ENCODE results near the gene LRRC52.

The LRRC52 gene

DNA sequence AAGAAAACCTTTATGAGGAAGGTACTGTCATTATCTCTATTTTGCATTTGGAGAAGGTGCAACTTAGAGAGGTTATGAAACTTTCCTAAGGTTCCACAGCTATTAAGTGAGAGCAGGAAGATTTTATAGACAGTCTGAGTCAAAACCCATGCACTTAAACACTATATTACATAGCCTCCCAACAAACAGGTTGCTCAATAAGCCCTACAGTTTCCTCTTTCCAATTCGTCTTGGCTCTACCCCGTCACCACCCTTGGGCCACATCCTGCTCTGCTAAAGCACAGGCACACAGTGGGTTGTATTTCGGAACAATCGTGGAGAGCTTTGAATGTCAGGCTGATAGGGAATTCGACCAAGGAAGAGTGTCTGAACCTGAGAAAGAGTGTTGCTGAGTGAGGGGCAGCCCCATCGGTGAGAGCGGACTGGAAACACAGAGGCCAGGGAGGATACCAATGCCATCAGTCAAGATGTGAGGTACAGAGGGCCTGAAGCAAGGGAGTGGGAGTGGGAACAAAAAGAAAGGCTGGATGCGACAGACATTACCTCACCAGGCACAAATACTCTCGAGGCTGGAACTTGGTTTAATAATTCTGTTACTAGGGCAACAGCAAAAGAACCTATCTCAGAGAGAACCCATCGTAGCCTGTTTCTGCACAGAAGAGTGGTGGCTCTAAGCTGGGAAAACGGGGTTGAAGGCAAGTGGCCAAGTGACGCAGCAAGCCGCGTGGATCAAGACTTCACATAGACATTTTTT is 6.3 kb upstream of the LRRC52 start:
- DNase-seq (ENCODE audit: low read depth): no peak

DNA sequence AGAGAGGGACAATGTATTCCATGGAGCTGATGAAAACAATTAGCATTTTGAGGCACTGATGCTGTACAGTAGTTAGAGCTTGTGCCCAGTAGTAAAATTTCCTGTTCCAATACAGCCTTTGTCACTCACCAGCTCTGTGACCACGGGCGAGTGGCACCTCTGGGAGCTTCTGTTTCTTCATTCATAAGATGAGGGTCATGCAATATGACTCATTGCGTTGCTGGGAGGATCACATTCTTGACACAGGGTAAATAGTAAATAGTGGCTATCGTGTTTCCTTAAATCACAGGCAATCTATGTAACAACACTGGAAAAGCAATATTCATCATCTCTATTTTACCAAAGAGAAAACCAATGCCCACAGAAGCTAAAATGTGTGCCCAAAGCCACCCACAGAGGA is 4.5 kb upstream of the LRRC52 start:
- no peak for DNase-seq (ENCODE audit: low read depth)

DNA sequence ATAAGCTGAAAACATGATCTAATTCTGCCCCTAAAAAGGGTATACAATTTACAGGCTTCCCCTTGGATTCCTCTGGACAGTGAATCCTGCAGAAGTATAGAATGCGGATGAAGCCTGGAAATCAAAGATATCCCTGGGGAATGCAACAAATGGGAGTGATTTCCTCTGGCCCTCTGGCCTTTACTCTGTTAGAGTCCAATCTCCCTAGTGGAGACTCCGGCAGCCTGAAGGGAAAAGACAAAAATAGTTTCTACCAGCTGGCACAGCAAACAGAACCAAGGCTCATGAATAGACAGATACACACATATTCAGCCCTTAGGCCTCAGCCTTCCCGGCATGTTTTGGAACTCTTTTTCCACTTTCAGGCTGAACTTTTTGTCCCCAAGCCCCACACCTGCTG is 3.9 kb upstream of the LRRC52 start:
- no peak for DNase-seq (ENCODE audit: low read depth)

DNA sequence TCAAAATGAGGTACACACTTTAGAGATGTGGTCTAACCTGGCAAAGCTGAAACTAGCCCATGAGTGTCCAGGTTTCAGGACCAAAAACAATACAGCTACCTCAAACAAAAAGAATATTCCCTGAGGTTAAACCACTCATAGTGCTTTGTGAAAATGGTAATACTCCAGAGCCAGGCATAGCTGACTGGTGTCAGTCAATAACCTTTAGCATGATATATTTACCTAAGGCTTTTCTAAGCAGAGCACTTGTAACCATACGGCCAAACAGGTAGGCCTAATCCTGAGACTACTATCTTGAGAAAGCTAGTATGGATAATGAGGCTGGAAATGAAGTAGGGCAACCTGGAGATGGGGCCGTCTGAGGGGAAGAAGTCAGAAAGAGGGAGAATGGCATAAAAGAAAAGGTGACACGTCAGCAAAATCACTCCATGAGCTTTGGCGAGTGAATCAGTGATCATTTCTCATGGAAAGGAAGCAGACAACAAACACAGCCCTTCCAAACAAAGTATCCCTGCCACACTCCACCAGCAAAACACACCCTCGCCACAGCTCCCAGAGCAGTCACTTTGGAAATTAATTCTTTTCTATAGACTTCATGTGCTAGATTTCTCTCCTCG is 1.7 kb upstream of the LRRC52 start:
- no peak for DNase-seq (ENCODE audit: low read depth)

DNA sequence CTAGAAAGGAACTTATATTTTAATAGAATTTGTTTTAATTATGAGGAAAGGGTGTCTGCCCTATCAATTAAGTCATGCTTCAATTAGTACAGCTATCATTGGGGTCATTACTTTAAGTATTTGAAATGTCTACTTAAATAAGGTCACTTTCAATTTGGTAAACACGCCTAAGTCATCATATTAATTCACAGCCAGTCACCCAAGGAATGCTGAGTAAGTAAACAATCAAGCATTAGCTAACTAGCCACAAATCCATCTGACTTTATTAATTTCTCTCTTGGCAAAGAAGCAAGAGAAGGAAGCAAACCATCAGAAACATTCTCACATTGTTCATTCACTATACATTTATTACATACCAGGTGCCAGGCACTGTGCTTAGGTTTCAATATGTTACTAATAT is 1.2 kb upstream of the LRRC52 start:
- DNase-seq (ENCODE audit: low read depth): no peak

DNA sequence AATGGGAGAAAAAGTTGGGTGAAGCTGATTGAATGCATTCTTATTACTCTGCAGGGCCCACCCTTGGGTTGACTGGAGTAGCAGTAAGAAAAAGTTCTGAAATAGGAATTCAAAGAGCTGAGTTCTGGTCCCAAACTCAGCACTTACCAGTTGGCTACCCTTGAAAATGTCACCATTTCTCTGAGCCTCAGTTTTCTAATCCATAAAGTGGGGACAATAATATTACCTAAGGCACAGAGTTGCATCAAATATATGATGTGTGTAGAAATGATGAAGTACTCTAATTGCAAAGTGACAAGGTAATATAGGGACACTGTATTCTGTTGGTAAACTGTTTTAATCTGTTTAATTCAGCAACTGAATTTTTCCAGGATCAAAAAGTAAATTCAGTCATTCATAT is 1.2 kb downstream of the LRRC52 start:
- DNase-seq (ENCODE audit: low read depth): no peak

DNA sequence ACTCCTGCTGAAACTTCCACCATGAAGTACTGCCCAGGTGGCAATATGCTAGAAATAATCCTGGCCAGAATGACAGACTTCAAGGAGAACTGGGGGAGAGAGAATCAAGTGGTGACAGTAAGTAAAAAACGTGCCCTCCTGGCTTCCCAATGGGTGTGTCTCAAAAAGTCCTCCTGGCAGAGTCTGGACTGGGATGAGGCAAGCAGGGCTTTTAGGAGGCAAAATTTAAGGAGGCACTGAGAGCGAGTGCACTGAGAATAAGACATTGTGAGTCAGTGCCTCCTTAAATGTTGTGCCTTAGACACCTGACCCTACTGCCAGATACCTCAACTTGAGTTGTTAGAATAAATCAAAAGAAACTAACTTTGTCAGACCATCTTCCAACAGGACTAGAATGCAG is 2.2 kb downstream of the LRRC52 start:
- DNase-seq (ENCODE audit: low read depth): no peak

DNA sequence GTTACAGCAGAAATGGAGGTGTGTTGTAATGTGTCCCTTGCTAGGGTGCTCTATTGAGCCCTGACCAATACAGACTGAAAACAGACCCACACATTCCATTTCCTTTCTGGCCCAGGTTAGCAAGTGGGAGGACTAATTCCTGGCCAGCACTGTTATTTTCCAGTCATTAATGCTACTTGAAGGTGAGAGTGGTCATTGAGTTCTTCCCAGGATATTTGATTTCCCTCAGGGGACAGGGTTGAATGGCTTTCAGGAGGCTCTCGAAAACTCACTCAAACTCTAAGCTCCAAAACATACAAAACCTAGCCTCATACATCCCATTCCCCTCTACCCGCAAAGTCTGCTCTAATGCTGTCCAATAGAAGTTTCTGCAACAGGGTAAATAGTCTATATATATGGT is 6.2 kb downstream of the LRRC52 start:
- DNase-seq (ENCODE audit: low read depth): no peak

DNA sequence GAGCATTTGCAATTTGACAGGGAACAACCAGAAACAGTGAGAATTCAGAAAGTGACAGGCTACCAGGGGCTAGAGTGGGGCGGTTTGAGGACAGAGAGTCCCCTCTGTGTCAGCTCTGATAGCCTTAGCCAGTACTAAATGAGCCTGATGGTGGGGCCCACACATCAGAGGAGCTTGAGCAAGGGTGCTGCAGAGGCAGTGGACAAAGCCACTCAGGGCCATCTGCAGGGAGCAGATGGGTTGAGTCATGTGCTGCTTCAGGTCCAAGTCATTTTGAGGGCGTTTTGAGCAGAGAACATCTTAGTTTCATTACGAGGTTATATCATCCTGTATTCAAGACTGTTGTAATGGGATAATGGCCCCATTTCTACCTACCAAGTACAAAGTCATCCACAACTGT is 7.7 kb downstream of the LRRC52 start:
- no peak for DNase-seq (ENCODE audit: low read depth)

DNA sequence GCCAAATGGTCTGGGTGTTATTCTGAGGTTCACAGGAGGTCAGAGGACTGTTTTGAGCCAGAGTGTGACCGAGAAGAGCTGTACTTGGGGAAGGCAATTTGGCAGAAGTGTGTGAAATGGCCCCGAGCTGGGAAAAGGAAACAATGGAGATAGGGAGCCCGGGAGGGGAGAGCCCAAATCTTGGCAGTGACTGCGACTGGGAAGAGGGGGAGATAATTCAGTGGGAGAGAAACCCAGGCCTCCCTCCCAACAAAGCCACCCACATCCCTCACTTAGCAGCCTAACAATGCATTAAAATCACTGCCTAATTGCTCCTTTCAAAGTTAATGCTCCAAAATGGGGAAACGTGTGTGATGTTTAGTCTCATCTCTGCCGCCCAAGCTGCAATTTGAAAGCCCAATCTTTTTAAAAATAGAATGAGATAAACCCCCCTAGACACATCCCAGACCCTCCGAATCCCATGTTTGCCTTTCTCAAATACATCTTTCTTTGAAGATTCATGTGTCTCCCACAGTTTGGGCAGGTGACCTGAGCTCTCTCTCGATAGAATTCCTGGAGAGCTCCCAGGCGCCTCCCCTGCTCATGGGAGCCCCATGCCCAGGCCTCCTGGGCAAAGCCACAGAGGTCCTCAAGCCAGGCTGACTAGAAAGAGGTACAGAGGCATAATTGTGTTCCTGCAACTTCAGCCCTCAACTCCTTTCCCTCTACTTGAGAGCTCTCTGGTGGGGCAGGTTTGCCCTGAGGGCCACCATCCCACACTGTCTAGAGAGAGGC is 17.3 kb downstream of the LRRC52 start:
- no peak for DNase-seq (ENCODE audit: low read depth)

DNA sequence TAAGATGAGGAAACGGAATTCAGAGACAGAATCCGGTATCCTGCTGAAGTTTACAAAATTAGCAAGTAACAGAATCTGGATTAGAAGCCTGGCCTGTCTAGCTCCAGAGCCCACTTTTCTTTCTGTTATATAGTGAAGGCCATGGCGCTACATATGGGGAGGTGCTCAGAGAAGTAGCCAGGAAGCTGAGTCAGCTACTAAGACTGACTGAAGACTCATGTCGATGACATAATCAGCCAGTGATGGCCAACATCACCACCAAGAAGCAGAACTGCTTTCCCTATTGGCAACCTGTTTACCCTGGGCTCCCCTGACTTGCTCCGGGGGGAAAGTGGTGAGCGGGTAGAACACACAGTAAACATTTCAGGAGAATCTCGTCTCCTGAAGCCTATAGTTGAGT is 18.8 kb downstream of the LRRC52 start:
- no peak for DNase-seq (ENCODE audit: low read depth)

DNA sequence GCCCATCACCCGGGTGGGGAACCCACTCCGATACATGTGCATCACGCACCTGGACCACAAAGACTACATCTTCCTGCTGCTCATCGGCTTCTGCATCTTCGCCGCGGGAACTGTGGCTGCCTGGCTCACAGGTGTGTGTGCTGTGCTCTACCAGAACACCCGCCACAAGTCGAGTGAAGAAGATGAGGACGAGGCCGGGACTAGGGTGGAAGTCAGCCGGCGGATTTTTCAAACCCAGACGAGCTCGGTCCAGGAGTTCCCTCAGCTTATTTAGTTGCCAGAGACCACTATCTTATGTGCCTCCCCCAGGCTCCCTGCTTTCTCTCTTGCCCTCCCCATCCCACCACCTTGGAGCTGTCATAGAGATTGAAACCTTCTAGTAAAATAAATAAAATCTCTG is 19.8 kb downstream of the LRRC52 start:
- DNase-seq (ENCODE audit: low read depth): no peak

DNA sequence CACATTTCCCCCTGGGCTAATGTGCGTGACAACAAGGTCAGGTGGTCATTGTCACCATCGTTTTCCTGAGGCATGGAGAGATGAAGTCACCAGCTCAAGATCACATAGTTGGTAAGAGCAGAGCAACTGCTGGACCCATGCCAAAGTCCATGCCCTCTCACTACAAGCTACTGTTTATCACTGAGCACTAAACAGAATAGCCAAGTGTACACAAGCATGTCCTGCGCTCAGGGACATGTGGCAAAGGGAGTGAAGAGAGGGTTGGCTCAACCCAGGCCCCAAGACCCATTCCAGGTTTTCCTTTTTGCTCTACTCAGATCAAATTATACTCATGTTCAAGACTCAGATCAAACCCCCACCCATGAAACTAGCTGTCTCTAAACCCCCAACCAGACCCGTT is 20.8 kb downstream of the LRRC52 start:
- DNase-seq (ENCODE audit: low read depth): no peak

DNA sequence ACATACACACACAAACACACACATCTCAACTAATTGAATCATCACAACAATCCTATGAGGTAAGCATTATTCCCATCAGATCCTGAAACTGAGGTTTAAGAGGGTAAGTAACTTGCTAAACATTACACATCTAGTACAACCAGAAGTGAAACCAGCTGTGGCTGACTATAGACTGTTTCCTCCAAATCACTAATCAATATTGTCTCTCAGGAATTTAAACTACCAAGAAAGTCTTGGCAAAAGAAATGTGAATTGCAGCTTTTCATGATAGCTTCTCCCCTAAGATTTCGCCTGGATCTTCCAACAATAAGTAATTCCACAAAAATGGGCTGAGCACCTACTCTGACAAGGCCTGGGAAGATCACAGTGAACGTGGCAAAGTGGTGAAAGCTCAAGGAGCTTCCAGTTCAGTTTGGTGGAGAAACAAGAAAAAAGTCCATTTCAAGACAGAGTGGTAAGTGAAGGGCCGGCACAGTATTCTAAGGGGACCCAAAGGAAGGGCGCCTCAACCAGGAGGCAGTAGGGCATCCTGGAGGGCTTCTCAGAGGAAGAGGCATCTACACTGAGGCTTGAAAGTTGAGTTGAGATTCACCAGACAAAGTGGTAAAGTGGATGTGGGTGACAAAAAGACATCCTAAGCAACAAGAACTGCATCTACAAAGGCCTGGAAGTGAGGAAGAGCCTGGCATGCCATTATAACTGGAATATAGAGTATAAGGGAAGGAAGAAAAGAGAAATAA is 22.1 kb downstream of the LRRC52 start:
- DNase-seq (ENCODE audit: low read depth): no peak

DNA sequence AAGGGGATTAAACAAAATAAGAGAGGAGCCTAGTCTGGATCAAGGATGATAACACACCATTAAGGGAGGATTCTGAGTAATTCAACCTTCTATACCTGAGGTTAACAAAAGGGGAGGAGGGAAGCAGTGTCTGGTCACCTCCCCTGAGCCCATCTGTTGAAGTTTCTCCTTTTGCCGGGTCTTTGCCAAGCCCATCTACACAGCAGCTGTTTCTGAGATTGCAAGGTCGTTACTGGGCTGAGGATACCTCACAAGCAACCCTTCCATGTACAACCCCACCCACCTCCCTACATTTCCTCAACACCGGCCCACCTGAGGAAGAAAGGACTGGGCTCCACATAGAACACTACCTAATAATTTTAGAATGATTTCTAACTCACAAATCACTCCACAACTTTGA is 26.3 kb downstream of the LRRC52 start:
- DNase-seq (ENCODE audit: low read depth): no peak

DNA sequence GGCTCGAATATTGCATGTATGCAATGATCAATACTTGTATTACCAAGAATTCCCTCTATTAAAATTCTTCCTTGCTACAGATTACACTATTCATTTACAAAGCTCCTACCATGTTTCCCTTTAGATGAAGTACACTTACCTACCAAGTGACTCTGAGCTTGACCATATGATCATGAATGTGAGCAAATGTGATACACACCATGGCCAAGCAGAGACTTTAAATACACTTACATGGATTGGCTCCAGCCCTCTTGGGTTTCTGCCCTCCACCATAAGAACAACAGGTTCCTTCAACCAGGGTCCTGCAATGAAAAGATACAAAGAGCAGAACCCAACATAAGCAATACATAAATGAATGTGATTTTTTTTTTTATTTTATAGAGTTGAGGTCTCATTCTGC is 30.0 kb downstream of the LRRC52 start:
- no peak for DNase-seq (ENCODE audit: low read depth)

DNA sequence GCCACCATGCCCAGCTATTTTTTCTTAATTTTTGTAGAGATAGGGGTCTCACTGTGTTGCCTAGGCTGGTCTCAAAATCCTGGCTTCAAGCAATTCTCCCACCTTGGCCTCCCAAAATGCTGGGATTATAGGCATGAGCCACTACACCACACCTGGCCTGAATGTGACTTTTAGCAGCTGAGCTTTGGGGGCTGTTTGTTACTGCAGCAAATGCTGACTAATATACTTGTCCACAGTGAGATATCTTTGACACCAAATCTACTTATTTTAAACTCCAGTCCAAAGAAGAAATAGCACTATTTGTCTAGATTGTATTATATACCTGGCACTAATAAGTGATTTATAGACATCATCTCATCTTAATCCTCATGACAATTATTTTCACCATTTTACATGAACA is 30.5 kb downstream of the LRRC52 start:
- DNase-seq (ENCODE audit: low read depth): no peak

DNA sequence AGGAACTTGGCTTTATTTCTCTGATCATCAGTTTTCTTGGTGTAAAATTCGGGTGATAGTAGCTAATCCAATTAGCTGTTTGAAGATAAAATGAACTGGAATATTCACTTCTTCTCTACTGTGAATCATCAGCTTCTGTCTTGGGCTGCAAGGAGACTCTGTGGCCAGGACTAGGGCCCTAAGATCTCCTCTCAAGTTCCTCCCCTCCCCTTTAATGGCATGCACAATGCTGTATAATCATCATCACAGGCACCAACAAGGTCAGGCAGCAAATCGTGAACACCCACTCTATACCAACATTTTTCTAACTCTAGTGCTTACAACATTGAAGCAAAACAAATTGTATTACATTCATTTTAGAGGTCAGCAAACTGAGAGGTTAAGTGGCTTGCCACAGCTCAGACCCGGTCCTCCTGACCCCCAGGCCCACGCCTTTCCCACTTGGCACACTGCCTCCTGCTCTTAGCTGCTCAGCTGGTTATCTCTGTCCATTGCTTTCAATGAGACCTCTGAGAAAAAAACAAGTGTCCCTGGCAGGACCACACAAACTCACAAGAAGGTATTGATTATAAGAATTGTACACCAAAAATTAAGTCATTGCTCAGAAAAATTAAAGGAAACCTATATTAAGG is 31.8 kb downstream of the LRRC52 start:
- no peak for DNase-seq (ENCODE audit: low read depth)

DNA sequence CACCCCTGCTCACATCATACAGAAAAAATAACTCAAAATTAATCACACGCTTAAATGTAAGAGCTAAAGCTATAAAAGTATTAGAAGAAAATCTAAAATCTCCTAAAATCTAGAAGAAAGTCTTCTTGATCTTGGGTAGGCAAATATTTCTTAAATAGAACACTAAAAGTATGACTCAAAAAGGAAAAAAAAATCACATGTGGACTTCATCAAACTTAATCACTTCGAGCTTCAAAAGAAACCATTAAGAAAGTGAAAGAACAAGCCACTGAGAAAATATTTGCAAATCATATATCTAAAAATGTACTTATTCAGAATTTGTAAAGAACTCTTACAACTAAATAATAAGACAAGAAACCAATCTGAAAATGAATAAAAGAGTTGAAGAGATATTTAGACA is 32.7 kb downstream of the LRRC52 start:
- no peak for DNase-seq (ENCODE audit: low read depth)

DNA sequence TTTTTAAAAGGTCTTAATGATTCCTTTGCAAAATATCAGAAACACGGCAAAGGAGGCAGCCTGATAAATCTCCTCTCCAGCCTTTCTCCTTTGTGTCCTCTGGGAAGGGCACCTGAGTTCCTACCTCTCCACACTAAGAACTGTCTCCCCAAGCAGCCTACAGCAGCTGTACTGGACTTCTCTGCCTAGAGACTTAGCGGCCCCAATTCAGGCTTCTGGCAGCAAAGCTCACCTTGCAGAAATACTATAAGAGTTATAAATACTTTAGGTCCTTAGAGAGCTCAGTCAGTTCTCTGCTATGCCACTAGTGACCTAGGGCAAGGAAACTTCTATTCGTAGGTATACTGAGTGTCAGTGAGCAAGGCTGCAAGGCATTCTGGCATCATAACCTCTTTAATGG is 33.9 kb downstream of the LRRC52 start:
- no peak for DNase-seq (ENCODE audit: low read depth)

DNA sequence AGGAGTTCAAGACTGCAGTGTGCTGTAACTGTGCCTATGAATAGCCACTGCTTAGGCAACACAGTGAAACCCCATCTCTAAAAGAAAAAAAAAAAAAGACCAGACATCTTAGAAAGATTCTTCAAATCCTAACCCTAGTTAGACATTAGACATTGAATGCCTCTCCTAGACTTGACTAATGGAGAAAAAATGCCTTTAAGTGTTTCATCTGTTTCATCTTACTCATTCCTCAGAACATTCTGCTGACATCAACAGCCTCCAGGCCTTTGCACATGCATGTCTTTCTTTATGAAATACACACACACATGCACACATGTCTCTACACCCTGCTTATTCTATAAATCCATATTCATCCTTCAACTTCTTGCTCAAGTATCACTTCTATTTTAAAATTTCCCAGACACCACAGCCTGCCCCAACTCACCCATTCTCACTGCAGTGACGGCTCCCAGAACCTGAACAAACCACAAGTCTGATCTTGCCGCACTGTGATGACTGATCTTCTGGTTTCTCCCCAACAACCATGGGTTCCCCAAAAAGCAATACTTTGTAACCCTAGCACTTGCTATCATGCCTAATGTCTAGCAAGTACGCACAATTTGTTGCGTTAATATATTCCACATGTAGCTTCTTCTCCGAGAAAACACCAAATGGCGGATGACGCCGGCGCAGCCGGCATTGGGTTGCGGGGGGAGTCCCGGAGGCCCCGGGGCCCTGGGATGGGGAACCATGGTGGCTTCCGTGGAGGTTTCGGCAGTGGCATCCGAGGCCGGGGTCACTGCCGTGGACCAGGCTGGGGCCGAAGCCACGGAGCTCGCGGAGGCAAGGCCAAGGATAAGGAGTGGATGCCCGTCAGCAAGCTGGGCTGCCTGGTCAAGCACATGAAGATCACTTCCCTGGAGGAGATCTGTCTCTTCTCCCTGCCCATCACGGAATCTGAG is 37.4 kb downstream of the LRRC52 start:
- DNase-seq (ENCODE audit: low read depth): no peak

Measured in fibroblast of the conjunctiva (primary cell).